IMR-90 (cell line): Measurements from ENCODE around the gene PPBP. TPM values are rescaled to one million over a fixed set of nuclear protein-coding genes. Genes with fewer than 3 reads are reported as not detected.

Experiments used
- ATAC-seq: fragments of 200-7000 bp; cut with Tn5 transposase; 2 replicates; pipeline ENCODE4 v1.9.1; 2020; ENCODE audit warnings: low read depth, mild to moderate bottlenecking, moderate library complexity
- BruUV-seq: library from RNA; stranded (reverse); fragments of 400-500 nt; replicated peaks from 2 replicates; lab custom pipeline; 2021; lab: Mats Ljungman, UMichigan
- CTCF ChIA-PET: fragments of 300-600 bp; formaldehyde crosslinking; extraction: SDS; loops from one replicate; lab custom pipeline; 2021; ENCODE audit warnings: antibody characterized with exemption; lab: Yijun Ruan, JAX
- POLR2A ChIA-PET: fragments of 300-600 bp; sonication (Branson Sonifier 250); formaldehyde crosslinking; loops from one replicate; lab custom pipeline; 2022; ENCODE audit warnings: antibody characterized with exemption; ENCODE audit not compliant: unreplicated experiment; lab: Charles Lee
- DNase-seq: peaks from one replicate; pipeline ENCODE4 v3.0.0; 2013
- H2AFZ ChIP-seq: replicated peaks from 2 replicates; pipeline ENCODE3; 2013; ENCODE audit warnings: low read length, mild to moderate bottlenecking; ENCODE audit not compliant: poor library complexity
- H2AK5ac ChIP-seq: 2 replicates; pipeline ENCODE4 v1.6.1; 2013; ENCODE audit warnings: low read depth, low read length, inconsistent platforms
- H2AK9ac ChIP-seq: replicated peaks from 2 replicates; pipeline ENCODE3; 2013; ENCODE audit warnings: mild to moderate bottlenecking, low read depth, low read length, moderate library complexity; ENCODE audit not compliant: poor library complexity
- H2BK120ac ChIP-seq: 2 replicates; pipeline ENCODE4 v1.6.1; 2013; ENCODE audit warnings: low read depth, low read length, inconsistent platforms
- H2BK15ac ChIP-seq: 3 replicates; pipeline ENCODE4 v1.6.1; 2013; ENCODE audit warnings: low read depth, low read length, inconsistent platforms
- H2BK20ac ChIP-seq: 2 replicates; pipeline ENCODE4 v1.6.1; 2013; ENCODE audit warnings: low read depth, mild to moderate bottlenecking, inconsistent platforms, low read length, moderate library complexity
- H2BK5ac ChIP-seq: 2 replicates; pipeline ENCODE4 v1.6.1; 2013; ENCODE audit warnings: mild to moderate bottlenecking, low read depth, low read length, inconsistent platforms; ENCODE audit not compliant: poor library complexity, severe bottlenecking
- H3K14ac ChIP-seq: replicated peaks from 2 replicates; pipeline ENCODE4 v1.6.1; 2013; ENCODE audit warnings: low read depth, low read length, inconsistent platforms
- H3K18ac ChIP-seq: 2 replicates; pipeline ENCODE4 v1.6.1; 2013; ENCODE audit warnings: low read depth, low read length, control low read depth
- H3K23ac ChIP-seq: 2 replicates; pipeline ENCODE4 v1.6.1; 2013; ENCODE audit warnings: low read depth, low read length, inconsistent platforms
- H3K27ac ChIP-seq: 2 replicates; pipeline ENCODE4 v1.5.1; 2013; ENCODE audit warnings: mild to moderate bottlenecking, control low read depth, low read length; ENCODE audit not compliant: insufficient read depth
- H3K27me3 ChIP-seq: 2 replicates; pipeline ENCODE4 v1.6.1; 2013; ENCODE audit warnings: low read length; ENCODE audit not compliant: control insufficient read depth, insufficient read depth
- H3K36me3 ChIP-seq: 2 replicates; pipeline ENCODE4 v1.6.1; 2013; ENCODE audit warnings: low read length, mixed read lengths; ENCODE audit not compliant: control insufficient read depth, insufficient read depth
- H3K4ac ChIP-seq: 2 replicates; pipeline ENCODE4 v1.6.1; 2013; ENCODE audit warnings: low read depth, low read length, inconsistent platforms
- H3K4me1 ChIP-seq: 2 replicates; pipeline ENCODE4 v1.6.1; 2013; ENCODE audit warnings: low read length, mixed read lengths; ENCODE audit not compliant: control insufficient read depth, insufficient read depth
- H3K4me2 ChIP-seq: 2 replicates; pipeline ENCODE4 v1.6.1; 2013; ENCODE audit warnings: low read depth, mild to moderate bottlenecking, control low read depth, low read length, moderate library complexity
- H3K4me3 ChIP-seq: 2 replicates; pipeline ENCODE4 v1.5.1; 2013; ENCODE audit warnings: low read depth, mild to moderate bottlenecking, control low read depth, low read length, moderate library complexity; ENCODE audit not compliant: insufficient read depth
- H3K56ac ChIP-seq: 2 replicates; pipeline ENCODE4 v1.6.1; 2013; ENCODE audit warnings: low read length, inconsistent platforms; ENCODE audit not compliant: insufficient read depth; ENCODE audit errors: extremely low read depth
- H3K79me1 ChIP-seq, 2 experiments: 2 replicates each; pipeline ENCODE4 v1.6.1; 2013; ENCODE audit warnings: low read length in 2 of 2, inconsistent platforms in 1 of 2, low read depth in 1 of 2
- H3K9ac ChIP-seq: 2 replicates; pipeline ENCODE4 v1.6.1; 2013; ENCODE audit warnings: low read depth, low read length, control low read depth
- H3K9me1 ChIP-seq: 2 replicates; pipeline ENCODE4 v1.6.1; 2013; ENCODE audit warnings: low read length, inconsistent platforms; ENCODE audit not compliant: insufficient read depth
- H3K9me3 ChIP-seq: 2 replicates; pipeline ENCODE4 v1.6.1; 2013; ENCODE audit warnings: low read length; ENCODE audit not compliant: control insufficient read depth, insufficient read depth
- H4K20me1 ChIP-seq: 2 replicates; pipeline ENCODE4 v1.6.1; 2013; ENCODE audit warnings: low read length, inconsistent platforms; ENCODE audit not compliant: insufficient read depth
- H4K5ac ChIP-seq: 2 replicates; pipeline ENCODE4 v1.6.1; 2013; ENCODE audit warnings: mild to moderate bottlenecking, low read depth, low read length, control low read depth
- H4K8ac ChIP-seq, 2 experiments: 2 replicates each; pipeline ENCODE4 v1.6.1; 2013; ENCODE audit warnings: low read depth in 2 of 2, low read length in 2 of 2, control low read depth in 1 of 2, inconsistent platforms in 1 of 2
- H4K91ac ChIP-seq: 2 replicates; pipeline ENCODE4 v1.6.1; 2013; ENCODE audit warnings: low read depth, low read length, inconsistent platforms; ENCODE audit not compliant: insufficient read depth
- BHLHE40 ChIP-seq: fragments of 150-350 bp; IDR thresholded peaks from 2 replicates; pipeline ENCODE4 v1.6.1; 2016; ENCODE audit warnings: mild to moderate bottlenecking, low read depth, low read length
- CEBPB ChIP-seq: IDR thresholded peaks from 2 replicates; pipeline ENCODE4 v1.6.1; 2012; ENCODE audit warnings: low read depth, low read length, improper control_type of control experiment
- CHD1 ChIP-seq: IDR thresholded peaks from 2 replicates; pipeline ENCODE4 v1.6.1; 2012; ENCODE audit warnings: low read depth, low read length, improper control_type of control experiment
- CTCF ChIP-seq: conservative IDR thresholded peaks from 2 replicates; pipeline ENCODE4 v1.5.1; 2012; ENCODE audit warnings: mild to moderate bottlenecking, low read depth, low read length, improper control_type of control experiment
- ELK1 ChIP-seq: fragments of 150-350 bp; IDR thresholded peaks from 2 replicates; pipeline ENCODE4 v1.6.1; 2016; ENCODE audit warnings: low read depth, mild to moderate bottlenecking, low read length, moderate library complexity, borderline replicate concordance
- FOS ChIP-seq: fragments of 150-350 bp; IDR thresholded peaks from 2 replicates; pipeline ENCODE4 v1.6.1; 2016; ENCODE audit warnings: low read depth, low read length
- MAFK ChIP-seq: IDR thresholded peaks from 2 replicates; pipeline ENCODE4 v1.6.1; 2012; ENCODE audit warnings: low read depth, low read length, improper control_type of control experiment
- MAZ ChIP-seq: IDR thresholded peaks from 2 replicates; pipeline ENCODE4 v1.6.1; 2012; ENCODE audit warnings: low read depth, mild to moderate bottlenecking, low read length, improper control_type of control experiment, moderate library complexity, borderline replicate concordance
- MXI1 ChIP-seq: IDR thresholded peaks from 2 replicates; pipeline ENCODE4 v1.6.1; 2012; ENCODE audit warnings: low read depth, mild to moderate bottlenecking, low read length, moderate library complexity, borderline replicate concordance
- NFE2L2 ChIP-seq: fragments of 150-350 bp; IDR thresholded peaks from 2 replicates; pipeline ENCODE4 v1.6.1; 2016; ENCODE audit warnings: low read depth, mild to moderate bottlenecking, low read length
- POLR2A ChIP-seq: IDR thresholded peaks from 2 replicates; pipeline ENCODE4 v1.6.1; 2012; ENCODE audit warnings: mild to moderate bottlenecking, low read depth, low read length
- RAD21 ChIP-seq: IDR thresholded peaks from 2 replicates; pipeline ENCODE4 v1.6.1; 2012; ENCODE audit warnings: low read length, improper control_type of control experiment
- RCOR1 ChIP-seq: IDR thresholded peaks from 2 replicates; pipeline ENCODE4 v1.6.1; 2012; ENCODE audit warnings: mild to moderate bottlenecking, low read length, improper control_type of control experiment; ENCODE audit not compliant: insufficient replicate concordance
- RFX5 ChIP-seq: IDR thresholded peaks from 2 replicates; pipeline ENCODE4 v1.8.0; 2012; ENCODE audit warnings: low read depth, mild to moderate bottlenecking, low read length, moderate library complexity
- SMC3 ChIP-seq: fragments of 150-350 bp; IDR thresholded peaks from 2 replicates; pipeline ENCODE4 v1.6.1; 2016; ENCODE audit warnings: low read depth, mild to moderate bottlenecking, antibody characterized with exemption, low read length, moderate library complexity
- USF2 ChIP-seq: fragments of 150-350 bp; IDR thresholded peaks from 2 replicates; pipeline ENCODE4 v1.6.1; 2017; ENCODE audit warnings: mild to moderate bottlenecking, antibody characterized with exemption, low read length, low read depth
- WGBS, 2 experiments: methylation state at CpG; one replicate each; pipeline versions ENCODE4 v1.1.5 to v1.1.7; 2013; ENCODE audit warnings: missing lambda C conversion rate in 2 of 2; ENCODE audit not compliant: insufficient read length in 1 of 2; ENCODE audit errors: extremely low coverage in 2 of 2; 5-methylcytosine and 5-hydroxymethylcytosine counted together
- dilution Hi-C: fragments of 300-500 bp; cut with HindIII; formaldehyde crosslinking; loops from one replicate; pipeline ENCODE4 v1.14.3; 2018; ENCODE audit warnings: low sequenced_read_pairs; ENCODE audit not compliant: unreplicated experiment
- in situ Hi-C: fragments of 300-500 bp; cut with MboI; formaldehyde crosslinking; loops from 3 replicates; pipeline ENCODE4 v1.14.3; 2019; ENCODE audit warnings: low sequenced_read_pairs, inconsistent platforms, mixed read lengths
- intact Hi-C: fragments of 100-400 bp; cut with micrococcal nuclease; formaldehyde crosslinking; loops from 2 replicates; pipeline ENCODE4 v1.10.0; 2022
- polyA plus RNA-seq, 3 experiments: library from polyadenylated mRNA; depleted of rRNA; stranded (reverse); fragments of >200 nt; gene quantifications; 2 replicates each; pipeline ENCODE4 v1.2.3, GENCODE V29; 2012; ENCODE audit warnings: low replicate concordance in 1 of 3
- total RNA-seq: library from RNA; depleted of rRNA; stranded (reverse); fragments of >200 nt; gene quantifications from 2 replicates; pipeline ENCODE4 v1.2.3, GENCODE V29; 2012

PPBP gene
- total and polyA plus RNA-seq, 2 of the 4 experiments (the other 2 are of a cell fraction): not detected

- in situ Hi-C loops (no loop called here), dilution Hi-C loops (no loop called here), intact Hi-C loops (no loop called here)
- H4K5ac ChIP-seq: no peak overlapping the region
- ChIA-PET POLR2A (no interaction called here), CTCF (no interaction called here)
- peaks cover 36% of the 10 kb centered on the region for H3K27me3 ChIP-seq
- no peak overlapping the region for H3K14ac ChIP-seq
- H2BK15ac ChIP-seq: no peak overlapping the region
- BruUV-seq: no TSS peak
- TF ChIP-seq CEBPB (no peak), ELK1 (no peak), MXI1 (no peak), CHD1 (no peak), USF2 (no peak), SMC3 (no peak), MAZ (no peak), BHLHE40 (no peak), MAFK (no peak), RCOR1 (no peak), POLR2A (no peak), RFX5 (no peak), CTCF (no peak), RAD21 (no peak), NFE2L2 (no peak), FOS (no peak)
- no peak overlapping the region for H2AK5ac ChIP-seq
- no peak overlapping the region for H3K4me2 ChIP-seq
- H3K4me1 ChIP-seq: no peaks in the 10 kb centered on the region
- no peak overlapping the region for H3K27ac ChIP-seq
- H3K23ac ChIP-seq: no peak overlapping the region
- H3K4ac ChIP-seq: no peak overlapping the region
- no peak overlapping the region for H2BK120ac ChIP-seq
- H2BK20ac ChIP-seq: no peak overlapping the region
- H3K79me1 ChIP-seq: no peaks in the 10 kb centered on the region
- no peak overlapping the region for H3K4me3 ChIP-seq
- ATAC-seq (no peak), DNase-seq (no peak)
- no CpG with 5 or more reads among the region's 1 CpG for WGBS, 2 experiments
- H2AK9ac ChIP-seq: no peak overlapping the region
- no peak overlapping the region for H3K9ac ChIP-seq
- no peaks in the 10 kb centered on the region for H3K9me3 ChIP-seq
- no peak overlapping the region for H4K8ac ChIP-seq
- no peak overlapping the region for H2AFZ ChIP-seq
- H3K56ac ChIP-seq: no peak overlapping the region
- no peak overlapping the region for H2BK5ac ChIP-seq
- no peak overlapping the region for H3K18ac ChIP-seq
- H3K36me3 ChIP-seq: no peaks in the 10 kb centered on the region
- H4K91ac ChIP-seq: no peak overlapping the region
- no peaks in the 10 kb centered on the region for H4K20me1 ChIP-seq
- H3K9me1 ChIP-seq: no peaks in the 10 kb centered on the region
Measured at GRCh38 chr4:73948291-73948690, 39.7 kb downstream of the PPBP start.
